HepG2 (cell line): ENCODE results near the gene RPS6KB2. TPM values are rescaled to one million over a fixed set of nuclear protein-coding genes. Genes with fewer than 3 reads are reported as not detected.

Source experiments
- CENPT ChIP-seq: sonication (generic); formaldehyde crosslinking; IDR thresholded peaks from 2 replicates; pipeline ENCODE4 v1.8.0; 2022; ENCODE audit warnings: low read depth, mild to moderate bottlenecking, moderate library complexity, missing genetic modification reagents
- FOXC1 ChIP-seq: sonication (generic); formaldehyde crosslinking; IDR thresholded peaks from 2 replicates; pipeline ENCODE4 v1.8.0; 2022; ENCODE audit warnings: mild to moderate bottlenecking, missing genetic modification reagents, borderline replicate concordance
- GPN1 ChIP-seq: sonication (generic); formaldehyde crosslinking; IDR thresholded peaks from 2 replicates; pipeline ENCODE4 v1.5.1; 2020; ENCODE audit warnings: missing genetic modification reagents, borderline replicate concordance
- KAT7 ChIP-seq: IDR thresholded peaks from 2 replicates; pipeline ENCODE4 v1.6.1; 2018; ENCODE audit warnings: borderline replicate concordance, missing compliant biosample characterization
- NFAT5 ChIP-seq: sonication (generic); formaldehyde crosslinking; IDR thresholded peaks from 2 replicates; pipeline ENCODE4 v1.4.0; 2020; ENCODE audit warnings: missing genetic modification reagents
- NFATC3 ChIP-seq: sonication (generic); formaldehyde crosslinking; IDR thresholded peaks from 2 replicates; pipeline ENCODE4 v1.5.1; 2020; ENCODE audit warnings: mild to moderate bottlenecking, missing genetic modification reagents
- NONO ChIP-seq, 2 experiments: fragments of 450-650 bp in 1 of 2; sonication (generic) in 1 of 2; formaldehyde crosslinking in 1 of 2; IDR thresholded peaks in 1 of 2; conservative IDR thresholded peaks in 1 of 2; 2 replicates each; pipeline versions ENCODE4 v1.6.1 to v1.8.0; 2017 to 2022; ENCODE audit warnings: mild to moderate bottlenecking in 1 of 2, missing genetic modification reagents in 1 of 2, moderate library complexity in 1 of 2
- RAD21 ChIP-seq: fragments of 450-650 bp; formaldehyde crosslinking; IDR thresholded peaks from 2 replicates; pipeline ENCODE4 v1.5.0; 2020; ENCODE audit warnings: mild to moderate bottlenecking
- SAP130 ChIP-seq: IDR thresholded peaks from 2 replicates; pipeline ENCODE4 v1.6.1; 2016; ENCODE audit warnings: low read depth
- SP4 ChIP-seq: sonication (generic); formaldehyde crosslinking; IDR thresholded peaks from 2 replicates; pipeline ENCODE4 v1.8.1; 2023; ENCODE audit warnings: mild to moderate bottlenecking, missing genetic modification reagents
- THAP11 ChIP-seq: IDR thresholded peaks from 2 replicates; pipeline ENCODE4 v1.6.1; 2016; ENCODE audit warnings: missing biosample characterization, missing genetic modification reagents
- TMF1 ChIP-seq: sonication (generic); formaldehyde crosslinking; IDR thresholded peaks from 2 replicates; pipeline ENCODE4 v1.8.1; 2022; ENCODE audit warnings: low read depth, missing genetic modification reagents
- XRCC5 ChIP-seq: fragments of 200-400 bp; formaldehyde crosslinking; optimal IDR thresholded peaks from 2 replicates; pipeline ENCODE3; 2017; ENCODE audit warnings: mild to moderate bottlenecking, low read length
- ZFP82 ChIP-seq: sonication (generic); formaldehyde crosslinking; IDR thresholded peaks from 2 replicates; pipeline ENCODE4 v1.5.1; 2020; ENCODE audit warnings: mild to moderate bottlenecking, missing genetic modification reagents, borderline replicate concordance
- ZFX ChIP-seq: sonication (generic); formaldehyde crosslinking; IDR thresholded peaks from 2 replicates; pipeline ENCODE4 v1.4.0; 2020; ENCODE audit warnings: mild to moderate bottlenecking, low read depth, missing genetic modification reagents, moderate library complexity
- polyA plus RNA-seq, 8 experiments: library from polyadenylated mRNA; depleted of rRNA in 3 of 8; stranded (reverse) in 7 of 8; unstranded in 1 of 8; fragments of >200 nt; fragmentation: Illumina TruSeq in 4 of 8; extraction: Trizol in 4 of 8; gene quantifications; 2 replicates each; pipeline versions ENCODE4 v1.2.1 to v1.2.3, GENCODE V29; 2011 to 2016; ENCODE audit warnings: low read depth in 4 of 8, missing spikeins in 1 of 8, mixed read lengths in 1 of 8; ENCODE audit not compliant: insufficient read depth in 1 of 8
- total RNA-seq, 5 experiments: library from RNA; depleted of rRNA; stranded (reverse); fragments of >200 nt; fragmentation: Illumina TruSeq; extraction: Trizol; gene quantifications; 2 replicates each; pipeline ENCODE4 v1.2.3, GENCODE V29; 2016; ENCODE audit warnings: low read depth in 1 of 5
- TF ChIP-seq, protein P1 (sequence below): sonication (generic); formaldehyde crosslinking; IDR thresholded peaks from 2 replicates; pipeline ENCODE4 v1.8.0; 2023; ENCODE audit warnings: mild to moderate bottlenecking, missing genetic modification reagents
- TF ChIP-seq, protein P2 (sequence below): sonication (generic); formaldehyde crosslinking; IDR thresholded peaks from 2 replicates; pipeline ENCODE4 v1.8.0; 2022; ENCODE audit warnings: low read depth, missing genetic modification reagents

Gene RPS6KB2
- total and polyA plus RNA-seq, 2 of the 13 experiments (the other 11 are each of a cell fraction or from before 2014, with no cell fraction given) = 52.9 to 54.8 TPM

DNA sequence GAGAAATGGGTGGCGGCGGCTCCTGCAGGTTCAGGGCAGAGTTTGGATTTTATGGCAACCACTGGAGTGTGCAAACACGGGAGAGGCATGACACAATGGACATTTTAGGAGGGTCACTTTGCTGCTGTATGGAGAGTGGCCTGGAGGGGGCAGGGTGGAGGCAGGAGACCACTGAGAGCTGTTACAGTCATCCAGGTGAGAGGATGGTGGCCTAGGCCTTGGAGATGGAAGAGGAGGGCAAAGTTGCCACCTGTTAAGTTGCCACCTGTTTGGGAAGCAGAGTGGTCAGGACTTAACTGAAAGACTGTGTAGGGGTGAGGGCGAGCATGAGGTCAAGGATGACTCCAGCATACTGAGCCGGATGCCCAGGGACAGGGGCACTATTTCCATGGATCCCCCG lies 38.8 kb upstream of the RPS6KB2 start (continued):
- no peak for TF ChIP-seq NFAT5 (CRISPR knock-in tag)
- 0 out of 2 replicates have a peak, but pooled peaks have one; percentile 24 for TF ChIP-seq THAP11 (CRISPR knock-in tag)
- peak; percentile 73 for TF ChIP-seq RAD21 (CRISPR knock-in tag)
- no peak for TF ChIP-seq GPN1 (CRISPR knock-in tag)
- TF ChIP-seq KAT7 (CRISPR knock-in tag) = no peak
- no peak for TF ChIP-seq FOXC1 (CRISPR knock-in tag)
- TF ChIP-seq, protein P1, sequence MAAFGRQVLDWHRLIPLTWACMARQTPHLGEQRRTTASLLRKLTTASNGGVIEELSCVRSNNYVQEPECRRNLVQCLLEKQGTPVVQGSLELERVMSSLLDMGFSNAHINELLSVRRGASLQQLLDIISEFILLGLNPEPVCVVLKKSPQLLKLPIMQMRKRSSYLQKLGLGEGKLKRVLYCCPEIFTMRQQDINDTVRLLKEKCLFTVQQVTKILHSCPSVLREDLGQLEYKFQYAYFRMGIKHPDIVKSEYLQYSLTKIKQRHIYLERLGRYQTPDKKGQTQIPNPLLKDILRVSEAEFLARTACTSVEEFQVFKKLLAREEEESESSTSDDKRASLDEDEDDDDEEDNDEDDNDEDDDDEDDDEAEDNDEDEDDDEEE (CRISPR knock-in tag) = no peak
- TF ChIP-seq SP4 = peak; percentile 16; the same call in 1 of the 2 replicates
- peak; percentile 87 for TF ChIP-seq XRCC5
- TF ChIP-seq ZFP82 (CRISPR knock-in tag) = no peak
- peak; percentile 62; the same call in 1 of the 2 replicates for TF ChIP-seq ZFX (CRISPR knock-in tag)
- TF ChIP-seq, protein P2, sequence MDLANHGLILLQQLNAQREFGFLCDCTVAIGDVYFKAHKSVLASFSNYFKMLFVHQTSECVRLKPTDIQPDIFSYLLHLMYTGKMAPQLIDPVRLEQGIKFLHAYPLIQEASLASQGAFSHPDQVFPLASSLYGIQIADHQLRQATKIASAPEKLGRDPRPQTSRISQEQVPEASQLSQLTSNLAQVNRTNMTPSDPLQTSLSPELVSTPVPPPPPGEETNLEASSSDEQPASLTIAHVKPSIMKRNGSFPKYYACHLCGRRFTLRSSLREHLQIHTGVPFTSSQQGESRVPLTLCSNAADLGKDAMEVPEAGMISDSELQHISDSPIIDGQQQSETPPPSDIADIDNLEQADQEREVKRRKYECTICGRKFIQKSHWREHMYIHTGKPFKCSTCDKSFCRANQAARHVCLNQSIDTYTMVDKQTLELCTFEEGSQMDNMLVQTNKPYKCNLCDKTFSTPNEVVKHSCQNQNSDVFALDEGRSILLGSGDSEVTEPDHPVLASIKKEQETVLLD (CRISPR knock-in tag) = no peak
- TF ChIP-seq TMF1 (CRISPR knock-in tag) = 0 out of 2 replicates have a peak, but pooled peaks have one; percentile 34
- no peak for TF ChIP-seq CENPT (CRISPR knock-in tag)
- TF ChIP-seq NONO (IDR thresholded peaks at IDR 0.05) = no peak
- TF ChIP-seq NONO (CRISPR knock-in tag; conservative IDR thresholded peaks at IDR 0.05) = peak; percentile 30; the same call in 1 of the 2 replicates
- TF ChIP-seq NFATC3 = no peak
- peak; percentile 49; the same call in 1 of the 2 replicates for TF ChIP-seq SAP130 (CRISPR knock-in tag)
